Stimulated activated naive CD8-positive, alpha-beta T cell treated with anti-CD3 and anti-CD28 coated beads, Interleukin-15, Interleukin-2, amounts not matched to agents 100 U/mL and 50 U/mL, for 24 hours (primary cell): ENCODE results near the gene DGKI.
"Not testable (repeated sequence)": the region's sequence is repeated elsewhere in the genome, so short reads cannot be mapped to it uniquely, and the experiment has no call there.

ENCODE experiments used
- ATAC-seq: fragments of 150-1000 bp; cut with Tn5 transposase; one replicate; pipeline ENCODE4 v1.10.0; 2021
- DNase-seq: peaks from one replicate; pipeline ENCODE4 v3.0.0; 2021

The DGKI gene

DNA sequence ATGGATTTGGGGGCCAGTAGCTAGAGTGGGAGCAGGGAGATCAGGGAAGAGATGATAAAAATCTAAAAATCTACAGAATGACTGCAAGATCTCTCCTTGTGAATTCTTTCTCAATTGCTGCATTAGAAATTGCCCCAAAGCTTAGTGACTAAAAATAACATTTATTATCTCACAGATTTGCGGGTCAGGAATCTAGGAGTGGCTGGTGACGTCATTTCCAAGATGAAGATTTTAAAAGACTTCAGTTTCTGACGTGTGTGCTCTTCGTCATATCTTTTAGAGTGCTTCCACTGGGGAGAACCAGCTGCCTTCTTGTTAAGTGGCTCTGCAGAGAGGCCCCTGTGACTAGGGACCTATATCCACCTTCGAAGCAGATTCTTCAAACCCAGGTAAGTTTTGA lies 112.6 kb downstream of the DGKI start:
- ATAC-seq = no peak

DNA sequence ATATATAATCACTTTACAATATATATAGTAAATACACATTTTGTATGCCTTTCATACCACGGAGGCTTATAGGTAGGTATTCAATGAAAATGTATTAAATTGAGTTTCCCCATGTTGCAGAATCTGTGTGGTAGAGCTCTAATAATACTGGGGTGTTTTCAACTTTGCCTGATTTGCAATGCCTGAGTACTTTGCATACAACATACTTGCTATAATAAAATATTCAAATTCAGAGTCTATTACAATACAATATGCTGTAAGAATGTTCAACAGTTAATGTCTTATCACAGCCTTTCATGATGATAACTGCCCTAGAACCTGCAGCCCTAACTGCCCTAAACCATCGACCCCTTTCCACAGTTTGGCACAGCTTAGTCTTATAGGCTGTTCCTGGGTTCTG lies 114.6 kb downstream of the DGKI start:
- ATAC-seq = no peak
- no peak for DNase-seq

More for the DNA sequence above, 112.6 kb downstream of the DGKI start:
- DNase-seq = no peak

DNA sequence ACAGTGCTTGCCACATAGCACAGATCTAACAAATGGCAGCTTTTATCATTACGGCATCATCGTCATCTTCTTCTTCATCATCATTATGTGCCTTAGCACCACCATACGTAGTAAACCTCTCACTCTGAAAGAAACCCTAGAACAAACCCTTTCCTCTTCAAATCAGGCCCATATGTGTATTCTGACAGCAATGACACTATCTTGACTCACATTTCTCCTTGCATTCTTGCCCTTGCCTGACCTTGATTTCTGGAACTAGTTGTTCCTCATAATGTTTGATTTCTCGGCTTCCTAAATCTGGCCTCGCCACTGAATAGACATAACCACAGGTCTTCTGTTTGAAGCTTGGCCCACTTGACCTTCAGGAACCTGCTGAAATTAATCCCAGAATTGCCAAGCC lies 115.3 kb downstream of the DGKI start:
- DNase-seq (no peak), ATAC-seq (no peak)

DNA sequence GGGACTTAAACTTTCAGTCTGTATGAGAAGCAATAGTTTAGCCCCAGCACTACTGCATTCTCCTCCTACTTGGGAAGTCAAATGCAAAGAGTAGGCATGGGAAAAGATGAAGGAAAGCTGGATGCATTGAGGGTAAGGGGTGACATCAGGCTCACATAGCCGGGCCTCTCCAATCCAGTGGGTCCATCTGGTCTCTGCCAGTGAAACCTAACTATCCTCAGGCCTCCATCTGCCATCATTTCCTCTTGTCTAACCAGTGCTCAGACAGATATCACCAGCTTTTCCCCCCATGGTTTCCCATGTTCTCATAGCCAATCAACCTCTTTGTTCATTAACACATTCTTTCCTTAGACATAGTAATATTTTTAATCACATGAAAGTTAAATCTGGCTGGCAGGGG lies 118.3 kb downstream of the DGKI start:
- no peak for ATAC-seq
- no peak for DNase-seq

DNA sequence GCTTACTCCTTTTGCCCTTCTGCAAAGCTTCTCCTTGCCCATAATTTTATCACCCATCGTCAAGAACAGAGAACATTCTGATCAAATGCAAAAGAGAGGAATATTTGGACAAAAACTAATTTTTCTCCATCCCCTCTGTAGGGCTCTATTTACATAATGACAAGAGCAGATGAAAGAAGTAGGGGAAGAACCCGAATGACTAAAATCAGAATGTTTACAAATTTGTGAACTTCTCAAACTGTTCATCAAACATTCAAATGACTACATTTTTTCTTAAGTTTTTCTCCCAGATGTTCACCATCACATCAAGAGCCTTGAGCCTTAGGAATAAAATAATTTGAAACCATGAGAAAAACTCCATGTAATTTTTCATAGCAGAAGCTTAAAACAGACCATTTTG lies 119.4 kb downstream of the DGKI start:
- no peak for DNase-seq

GRCh38 chr7:137718355-137718754 lies 128.4 kb downstream of the DGKI start:
- DNase-seq (no peak), ATAC-seq (no peak)

More for the DNA sequence above, 119.4 kb downstream of the DGKI start:
- ATAC-seq = no peak

GRCh38 chr7:137717811-137718271 lies 128.9 kb downstream of the DGKI start:
- no peak for DNase-seq
- ATAC-seq = no peak

DNA sequence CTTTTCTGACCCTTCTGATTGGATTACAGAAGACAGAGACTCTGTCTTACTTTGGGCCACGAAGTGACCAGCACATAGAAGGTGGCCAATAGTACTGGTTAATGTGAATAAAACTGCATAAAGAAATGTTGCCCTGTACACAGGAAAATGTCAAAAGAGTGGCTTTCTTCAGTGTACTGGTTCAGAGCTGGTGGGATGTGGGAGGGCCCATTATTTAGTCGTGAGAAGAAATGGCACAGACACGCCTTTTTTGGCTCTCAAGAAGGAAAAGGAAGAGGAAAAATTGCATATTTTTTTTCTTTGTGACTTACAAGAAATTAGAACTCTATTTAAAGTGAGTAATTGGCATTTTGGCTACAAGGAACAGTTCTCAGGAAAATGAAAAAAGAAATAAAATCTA lies 129.7 kb downstream of the DGKI start:
- ATAC-seq = no peak
- DNase-seq = no peak

DNA sequence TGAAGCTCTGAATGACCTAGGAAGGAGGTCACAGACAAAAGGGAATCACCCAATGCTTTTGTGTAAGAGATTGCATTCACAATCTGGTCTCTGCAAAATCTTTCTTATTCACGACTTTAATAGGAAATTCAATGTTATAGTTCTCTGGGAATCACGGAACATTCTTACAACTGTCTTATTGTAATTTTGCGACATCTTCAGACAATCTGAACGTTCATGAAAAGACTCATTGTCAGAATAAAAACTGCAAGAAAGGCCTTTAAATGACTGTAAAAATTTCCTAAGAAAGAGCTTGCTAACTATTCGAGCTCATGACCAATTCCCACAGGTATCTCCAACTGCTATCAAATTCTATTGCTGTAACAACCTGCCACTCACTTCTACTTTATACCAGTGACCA lies 130.7 kb downstream of the DGKI start:
- ATAC-seq = no peak
- DNase-seq = no peak

DNA sequence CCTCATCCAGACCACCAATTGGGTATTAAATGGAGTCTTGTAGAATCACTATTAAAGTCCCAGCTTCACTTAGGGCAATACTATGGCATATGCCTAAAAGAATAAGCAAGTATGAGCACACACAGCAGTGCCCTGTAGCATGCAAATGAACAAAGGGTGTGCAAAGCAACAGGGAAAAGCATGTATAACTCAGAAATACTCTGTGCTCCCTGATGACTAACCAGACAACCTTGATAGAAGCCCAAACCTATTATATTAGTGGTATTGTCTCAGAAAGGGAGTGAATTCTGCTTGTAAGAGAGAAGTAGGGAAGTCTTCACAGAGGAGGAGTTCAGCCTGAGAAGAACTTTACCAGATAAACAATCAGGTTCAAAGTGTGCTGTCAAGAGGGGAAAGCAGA lies 131.2 kb downstream of the DGKI start:
- ATAC-seq (no peak), DNase-seq (no peak)

- DNase-seq = no peak
Observed at GRCh38 chr7:137715121-137715520, 131.7 kb downstream of the DGKI start.

GRCh38 chr7:137706330-137706729 lies 140.4 kb downstream of the DGKI start:
- DNase-seq, ATAC-seq: not testable (repeated sequence)

More at GRCh38 chr7:137715121-137715520, 131.7 kb downstream of the DGKI start:
- ATAC-seq = no peak

DNA sequence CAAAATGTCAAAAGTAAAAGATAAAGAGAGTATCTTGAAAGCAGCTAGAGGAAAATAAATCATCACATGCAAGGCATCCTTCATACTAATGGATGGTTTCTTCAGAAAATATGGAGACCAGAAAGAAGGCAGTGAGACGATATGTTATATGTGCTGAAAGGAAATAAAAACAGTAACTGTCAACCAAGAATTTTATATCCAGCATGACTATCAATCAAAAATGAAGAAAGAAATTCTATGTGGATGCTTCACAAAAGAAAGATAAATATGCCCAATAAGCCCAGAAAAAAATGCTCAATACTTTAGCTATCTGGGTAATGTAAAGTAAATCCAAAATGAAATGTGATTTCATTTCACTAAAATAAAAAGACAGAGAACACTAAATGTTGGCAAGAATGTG lies 142.1 kb downstream of the DGKI start:
- no peak for DNase-seq
- no peak for ATAC-seq

DNA sequence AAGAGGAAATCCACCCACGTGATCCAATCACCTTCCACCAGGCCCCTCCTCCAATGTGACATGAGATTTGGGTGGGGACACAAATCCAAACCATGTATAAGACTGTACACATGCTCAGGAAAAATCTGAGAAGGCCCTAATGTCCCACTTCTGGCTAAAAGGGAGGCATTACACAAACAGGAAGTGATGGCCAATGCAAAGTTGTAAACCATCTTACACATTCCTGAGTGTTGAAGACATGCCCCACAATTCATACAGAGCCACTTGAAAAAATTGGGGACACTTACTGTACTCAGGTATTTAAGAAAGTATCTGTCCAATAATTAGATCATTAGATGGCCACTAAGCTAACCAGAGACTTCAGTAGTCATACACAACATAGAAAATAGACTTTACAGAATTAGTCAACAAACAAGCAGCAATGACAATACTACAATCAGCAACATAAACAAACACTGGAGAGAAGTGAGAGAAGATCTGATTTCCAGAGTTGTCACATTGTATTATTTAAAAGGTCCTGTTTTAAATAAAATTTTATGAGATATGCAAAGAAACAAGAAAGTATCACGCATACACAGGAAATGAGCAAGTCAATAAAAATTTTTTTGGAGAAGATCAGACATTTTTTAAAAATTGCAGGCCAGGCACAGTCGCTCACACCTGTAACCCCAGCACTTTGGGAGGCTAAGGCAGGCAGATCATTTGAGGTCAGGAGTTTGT lies 143.3 kb downstream of the DGKI start:
- ATAC-seq (no peak), DNase-seq (no peak)

- DNase-seq (no peak), ATAC-seq (no peak)
Observed at GRCh38 chr7:137696988-137697387, 149.8 kb downstream of the DGKI start.

DNA sequence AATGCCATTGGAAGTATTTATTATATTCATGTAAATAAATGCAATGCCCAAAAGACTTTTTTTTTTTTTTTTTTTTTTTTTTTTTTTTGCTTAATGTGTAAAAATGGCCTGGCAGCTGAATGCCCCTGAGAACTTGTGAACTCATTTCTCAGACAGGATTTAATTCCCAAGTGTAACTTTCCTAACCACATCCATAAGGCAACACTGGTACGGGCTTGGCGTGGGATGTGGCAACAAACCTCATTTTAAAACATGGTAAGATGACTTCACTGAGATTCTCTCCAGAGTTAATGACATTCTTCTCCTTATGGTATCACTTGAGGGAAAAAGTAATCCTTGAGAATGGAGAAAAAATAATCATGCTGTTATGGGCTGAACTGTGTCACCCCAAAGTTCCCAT lies 150.4 kb downstream of the DGKI start:
- no peak for ATAC-seq
- no peak for DNase-seq

DNA sequence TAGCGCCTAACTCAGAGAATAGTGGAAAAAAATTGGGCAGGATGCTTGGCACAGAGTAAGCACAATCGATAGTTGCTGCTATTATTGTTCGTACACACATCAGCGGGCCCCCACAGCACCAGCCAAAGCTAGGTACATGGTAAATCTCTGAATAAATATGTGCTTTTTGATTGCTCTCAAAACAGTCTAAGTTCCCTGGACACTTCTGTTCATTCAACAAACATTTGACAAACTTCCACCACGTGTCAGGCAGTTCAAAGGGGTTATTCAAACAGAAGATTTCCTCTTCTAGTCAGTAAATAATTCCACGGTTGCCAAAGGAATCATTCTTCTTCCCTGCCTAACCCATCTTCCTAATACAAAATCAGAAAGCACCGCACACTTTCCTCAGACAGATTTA lies 150.8 kb downstream of the DGKI start:
- DNase-seq (no peak), ATAC-seq (no peak)

DNA sequence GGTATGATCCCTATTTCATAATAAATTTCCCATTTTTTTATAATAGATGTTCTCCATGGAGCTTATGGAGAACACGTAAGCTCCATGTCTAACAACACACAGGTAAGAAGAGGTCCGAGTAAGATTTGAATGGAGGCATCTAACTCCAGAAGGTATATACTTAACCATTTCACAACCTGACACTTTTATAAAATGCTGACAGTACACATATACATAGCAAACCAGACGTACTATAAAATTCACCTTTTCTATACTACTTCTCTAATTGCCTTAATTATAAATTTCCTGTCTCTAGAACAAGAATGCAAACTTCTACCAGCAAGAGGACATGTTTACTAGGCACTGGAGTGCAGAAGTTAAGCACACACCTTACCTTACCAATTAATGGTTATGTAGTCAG lies 151.3 kb downstream of the DGKI start:
- DNase-seq = no peak
- no peak for ATAC-seq

- ATAC-seq (no peak), DNase-seq (no peak)
Observed at GRCh38 chr7:137694405-137694804, 152.4 kb downstream of the DGKI start.

DNA sequence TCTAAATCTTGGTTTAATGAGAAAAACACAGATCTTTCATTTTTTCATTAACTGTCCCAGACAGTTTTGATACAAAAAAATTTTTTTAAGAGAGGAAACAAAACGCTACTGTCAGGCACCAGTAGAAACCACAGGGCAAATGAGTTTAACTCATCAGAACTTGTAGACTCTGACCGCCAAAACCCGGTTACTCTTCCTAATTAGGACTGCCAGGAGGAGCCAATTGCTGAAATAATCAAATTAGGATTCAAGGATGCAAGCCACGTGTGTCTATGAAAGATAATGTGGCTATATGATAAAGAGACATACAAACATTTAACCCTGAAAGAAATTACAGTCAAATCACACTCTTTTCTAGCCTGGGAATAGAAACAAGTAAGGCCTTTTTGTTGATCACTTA lies 154.4 kb downstream of the DGKI start:
- ATAC-seq = no peak
- DNase-seq = no peak

DNA sequence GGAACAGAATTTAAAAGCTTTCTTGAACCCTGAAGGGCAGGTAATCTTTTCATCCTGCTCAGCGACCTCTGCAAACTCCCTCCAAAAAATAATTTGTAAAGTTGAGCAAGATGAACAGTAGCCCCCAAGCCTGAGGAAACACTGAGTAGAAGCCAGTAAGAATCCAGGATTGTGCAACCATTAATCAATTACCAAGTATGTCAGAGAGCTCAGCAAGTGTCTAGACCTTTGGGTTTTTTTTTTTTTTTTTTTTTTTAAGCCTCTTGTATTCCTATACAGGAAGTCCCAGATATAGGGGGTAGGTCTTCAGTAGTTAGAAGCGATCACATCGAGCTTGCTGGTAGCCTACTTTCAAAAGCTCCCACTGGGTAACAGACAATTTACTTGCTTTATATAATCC lies 155.2 kb downstream of the DGKI start:
- DNase-seq (no peak), ATAC-seq (no peak)

- ATAC-seq (no peak), DNase-seq (no peak)
Observed at GRCh38 chr7:137690635-137691034, 156.1 kb downstream of the DGKI start.

DNA sequence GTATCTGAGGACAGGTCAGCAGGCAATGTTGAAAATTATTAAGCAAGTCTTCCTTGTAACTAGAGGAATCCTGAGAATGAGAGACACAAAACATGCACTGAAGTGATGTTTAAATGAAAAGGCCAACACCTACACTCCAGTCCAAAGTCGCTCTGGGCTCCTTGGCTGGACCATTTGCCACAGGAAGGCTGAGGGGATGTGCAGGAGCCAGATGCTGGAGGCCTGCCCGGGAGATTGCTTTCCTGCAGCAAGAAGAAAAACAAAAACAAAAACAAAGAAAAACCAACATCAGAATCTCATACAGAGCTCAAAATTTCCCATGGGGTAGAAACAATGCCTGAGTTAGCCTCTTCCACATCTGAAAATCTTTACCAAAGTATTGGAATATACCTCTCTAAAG lies 157.0 kb downstream of the DGKI start:
- no peak for DNase-seq
- ATAC-seq = no peak

DNA sequence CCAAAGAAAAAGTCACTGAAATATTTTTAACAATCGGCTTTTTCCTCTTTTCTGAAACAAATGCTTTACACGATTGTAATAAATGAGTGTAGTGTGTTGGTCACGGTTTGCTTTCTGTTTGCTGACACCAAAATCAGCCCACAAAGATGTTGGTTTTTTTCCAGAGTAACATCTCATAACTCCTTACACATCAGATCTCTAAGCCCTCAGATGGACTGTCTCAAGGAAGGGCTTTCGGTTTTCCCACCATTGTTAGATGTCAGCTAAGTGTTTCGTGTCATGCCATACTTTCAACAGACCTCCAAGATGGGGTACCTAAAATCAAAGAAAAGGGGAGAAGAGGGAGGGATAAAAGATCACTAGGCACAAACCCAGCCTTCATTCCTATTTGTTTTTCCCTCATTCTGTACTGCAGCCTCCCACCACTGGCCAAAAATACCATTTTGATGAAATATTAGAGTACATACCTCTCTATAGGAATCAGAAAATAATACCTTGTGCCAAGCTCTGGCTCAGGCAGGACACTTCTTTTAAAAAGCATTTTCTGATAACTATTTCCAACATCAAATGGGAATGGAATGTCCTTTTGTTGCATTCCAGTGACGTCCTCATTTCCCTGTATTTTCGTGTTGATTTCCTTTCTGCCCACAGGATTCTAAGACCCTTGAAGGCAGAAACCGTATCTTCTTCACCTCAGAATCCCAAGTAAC lies 159.1 kb downstream of the DGKI start:
- no peak for DNase-seq
- ATAC-seq = no peak
